Testis (tissue), 3 donors: ENCODE results near the gene PDGFD. TPM values are rescaled to one million over a fixed set of nuclear protein-coding genes. Genes with fewer than 3 reads are reported as not detected.
A peak's percentile ranks its signal among the peaks of the same experiment; 100 is the strongest.

ENCODE experiments used
- DNase-seq: peaks from one replicate; pipeline ENCODE4 v3.0.0-alpha.2; 2019
- H3K27ac ChIP-seq, 2 donors: fragments of 200-600 bp; sonication (generic); one replicate each; pipeline ENCODE4 v1.5.1; 2019
- H3K27me3 ChIP-seq: fragments of 200-600 bp; sonication (generic); one replicate; pipeline ENCODE4 v1.5.1; 2019
- H3K36me3 ChIP-seq: fragments of 200-600 bp; sonication (generic); one replicate; pipeline ENCODE4 v1.5.1; 2017; ENCODE audit warnings: low read depth; ENCODE audit errors: missing control alignments
- H3K4me1 ChIP-seq: fragments of 200-600 bp; sonication (generic); one replicate; pipeline ENCODE4 v1.5.1; 2019
- H3K4me3 ChIP-seq, 2 donors: fragments of 200-600 bp; sonication (generic); one replicate each; pipeline ENCODE4 v1.5.1; 2017 to 2019
- H3K9me3 ChIP-seq: fragments of 200-600 bp; sonication (generic); one replicate; pipeline ENCODE4 v1.5.1; 2017
- CTCF ChIP-seq, 3 experiments: fragments of 450-650 bp in 2 of 3; fragments of 200-600 bp in 1 of 3; sonication (generic) in 1 of 3; IDR thresholded peaks; one replicate each; pipeline ENCODE4 v1.5.1; 2016 to 2019; ENCODE audit warnings: antibody characterized with exemption in 3 of 3, mild to moderate bottlenecking in 2 of 3, moderate library complexity in 1 of 3
- POLR2A ChIP-seq: fragments of 450-650 bp; IDR thresholded peaks from one replicate; pipeline ENCODE4 v1.6.1; 2017; ENCODE audit warnings: antibody characterized with exemption, mild to moderate bottlenecking, moderate library complexity
- WGBS, 2 donors: methylation state at CpG; one replicate each; pipeline ENCODE4 v1.1.5; 2018; 5-methylcytosine and 5-hydroxymethylcytosine counted together
- intact Hi-C: fragments of 100-400 bp; cut with DNase I; formaldehyde crosslinking; loops from one replicate; pipeline ENCODE4 v1.15.1; 2023; ENCODE audit warnings: low total_unique reads
- polyA plus RNA-seq: library from polyadenylated mRNA; stranded (reverse); fragments of 350-450 nt; fragmentation: Illumina TruSeq; extraction: RNeasy Lipid Tissue Mini Kit (QIAGEN cat#74804); gene quantifications from one replicate; pipeline ENCODE4 v1.2.3, GENCODE V29; 2014; ENCODE audit warnings: low read depth, low replicate concordance; ENCODE audit not compliant: insufficient read depth
- total RNA-seq, 2 donors: library from RNA; depleted of rRNA; stranded (reverse); fragments of >200 nt; gene quantifications; one replicate each; pipeline ENCODE4 v1.2.3, GENCODE V29; 2016

PDGFD gene
- total and polyA plus RNA-seq, 3 donors from 2014 or later = 6.0 to 8.1 (median 8.0) TPM

- 85% methylated on average over 7 of the region's 7 CpGs for WGBS, 2 donors
- no peaks in the 10 kb centered on the region for H3K9me3 ChIP-seq
- intact Hi-C loops = no loop called here
- TF ChIP-seq POLR2A (no peak), CTCF (IDR thresholded peaks at IDR 0.05) (no peak)
- no peak overlapping the region for H3K27ac ChIP-seq
- peak; percentile 24 for DNase-seq
- H3K27me3 ChIP-seq = no peaks in the 10 kb centered on the region
- no peak overlapping the region for H3K4me3 ChIP-seq
- H3K36me3 ChIP-seq = no peaks in the 10 kb centered on the region
- H3K4me1 ChIP-seq = no peaks in the 10 kb centered on the region
Measured at GRCh38 chr11:103870821-103871309, 293.1 kb downstream of the PDGFD start.

GRCh38 chr11:103867481-103867880 is 296.5 kb downstream of the PDGFD start:
- Histone ChIP-seq H3K27ac (no peak overlapping the region), H3K36me3 (no peaks in the 10 kb centered on the region), H3K4me1 (no peaks in the 10 kb centered on the region), H3K4me3 (no peak overlapping the region), H3K9me3 (no peaks in the 10 kb centered on the region), H3K27me3 (no peaks in the 10 kb centered on the region)
- 89 to 93% methylated on average over 4 of the region's 4 CpGs for WGBS, 2 donors
- no peak for DNase-seq
- intact Hi-C loops = no loop called here
- TF ChIP-seq CTCF (IDR thresholded peaks at IDR 0.05) (no peak), POLR2A (no peak)

- TF ChIP-seq POLR2A (no peak), CTCF (IDR thresholded peaks at IDR 0.05) (no peak)
- Histone ChIP-seq H3K9me3 (no peaks in the 10 kb centered on the region), H3K27me3 (no peaks in the 10 kb centered on the region), H3K36me3 (no peaks in the 10 kb centered on the region), H3K4me1 (no peaks in the 10 kb centered on the region), H3K27ac (no peak overlapping the region), H3K4me3 (no peak overlapping the region)
- 97 to 100% methylated on average over 3 of the region's 3 CpGs for WGBS, 2 donors
- DNase-seq = no peak
- intact Hi-C loops = no loop called here
Measured at GRCh38 chr11:103863497-103863896, 300.4 kb downstream of the PDGFD start.

GRCh38 chr11:103862802-103863174 is 301.2 kb downstream of the PDGFD start:
- Histone ChIP-seq H3K9me3 (no peaks in the 10 kb centered on the region), H3K36me3 (no peaks in the 10 kb centered on the region), H3K27ac (no peak overlapping the region), H3K4me1 (no peaks in the 10 kb centered on the region), H3K4me3 (no peak overlapping the region), H3K27me3 (no peaks in the 10 kb centered on the region)
- WGBS, 2 donors = 80 to 85% methylated on average over 3 of the region's 3 CpGs
- intact Hi-C loops = no loop called here
- TF ChIP-seq POLR2A (no peak), CTCF (IDR thresholded peaks at IDR 0.05) (no peak)
- DNase-seq = no peak

GRCh38 chr11:103862094-103862801 is 301.7 kb downstream of the PDGFD start:
- no peaks in the 10 kb centered on the region for H3K9me3 ChIP-seq

More at GRCh38 chr11:103862094-103862801, 301.7 kb downstream of the PDGFD start:
- H3K4me1 ChIP-seq = no peaks in the 10 kb centered on the region
- no peak overlapping the region for H3K4me3 ChIP-seq
- DNase-seq = no peak
- H3K36me3 ChIP-seq = no peaks in the 10 kb centered on the region
- H3K27ac ChIP-seq = no peak overlapping the region
- TF ChIP-seq POLR2A = no peak
- TF ChIP-seq CTCF (IDR thresholded peaks at IDR 0.05) = no peak
- WGBS, 2 donors = 69 to 70% methylated on average over 9 of the region's 9 CpGs
- intact Hi-C loops = no loop called here
- no peaks in the 10 kb centered on the region for H3K27me3 ChIP-seq
